Subcutaneous adipose tissue (tissue), 4 donors: Measurements from ENCODE around the gene UROS. TPM values are rescaled to one million over a fixed set of nuclear protein-coding genes. Genes with fewer than 3 reads are reported as not detected.

Experiments
- CTCF ChIP-seq: fragments of 450-650 bp; IDR thresholded peaks from one replicate; pipeline ENCODE4 v1.5.1; 2016; ENCODE audit warnings: low read depth, mild to moderate bottlenecking, control low read depth, antibody characterized with exemption, moderate library complexity
- total RNA-seq, 4 donors: library from RNA; depleted of rRNA; stranded (reverse); fragments of >200 nt; gene quantifications; one replicate each; pipeline ENCODE4 v1.1.0, GENCODE V29; 2016

The UROS gene
- total RNA-seq, 4 donors from 2014 or later: 26.2 to 48.8 (median 46.6) TPM

GRCh38 chr10:125772864-125773180 is 50.2 kb downstream of the UROS start:
- TF ChIP-seq CTCF: no peak

GRCh38 chr10:125772112-125772863 is 50.8 kb downstream of the UROS start:
- TF ChIP-seq CTCF: no peak

GRCh38 chr10:125770844-125771243 is 52.2 kb downstream of the UROS start:
- TF ChIP-seq CTCF: no peak

GRCh38 chr10:125769175-125769574 is 53.9 kb downstream of the UROS start:
- TF ChIP-seq CTCF: no peak

GRCh38 chr10:125768219-125768855 is 54.7 kb downstream of the UROS start:
- TF ChIP-seq CTCF: no peak

GRCh38 chr10:125766511-125766910 is 56.5 kb downstream of the UROS start:
- TF ChIP-seq CTCF: no peak

GRCh38 chr10:125765835-125766234 is 57.2 kb downstream of the UROS start:
- TF ChIP-seq CTCF: no peak
